Kidney (tissue), 14 donors: ENCODE measurements around the gene MBD3. TPM values are rescaled to one million over a fixed set of nuclear protein-coding genes. Genes with fewer than 3 reads are reported as not detected.

Experiments
- DNase-seq, 5 donors: peaks; one replicate each; pipeline ENCODE4 v3.0.0-alpha.2; 2013 to 2020
- FAIRE-seq: peaks from 2 replicates; lab custom pipeline; 2012; peaks lifted over from hg19 to GRCh38; lab: Jason Lieb, UNC
- H3K27ac ChIP-seq, 2 donors: one replicate each; pipeline ENCODE4 v1.7.0; 2013; ENCODE audit warnings: low read depth in 2 of 2, low read length in 2 of 2, inconsistent platforms in 1 of 2
- H3K27me3 ChIP-seq: one replicate; pipeline ENCODE4 v1.7.1; 2013; ENCODE audit warnings: low read length, inconsistent platforms; ENCODE audit not compliant: control insufficient read depth, insufficient read depth
- H3K36me3 ChIP-seq, 3 donors: one replicate each; pipeline versions ENCODE4 v1.7.0 to v1.7.1; 2013; ENCODE audit warnings: low read length in 3 of 3, control low read depth in 1 of 3, inconsistent platforms in 1 of 3; ENCODE audit not compliant: insufficient read depth in 3 of 3, control insufficient read depth in 2 of 3
- H3K4me1 ChIP-seq, 3 donors: one replicate each; pipeline versions ENCODE4 v1.7.0 to v1.7.1; 2013; ENCODE audit warnings: low read length in 3 of 3, inconsistent platforms in 1 of 3, low read depth in 1 of 3; ENCODE audit not compliant: control insufficient read depth in 2 of 3, insufficient read depth in 2 of 3
- H3K4me3 ChIP-seq, 3 donors: one replicate each; pipeline versions ENCODE4 v1.7.0 to v1.8.1; 2013; ENCODE audit warnings: low read length in 3 of 3, control low read depth in 1 of 3, inconsistent platforms in 1 of 3
- H3K9ac ChIP-seq, 3 donors: one replicate each; pipeline versions ENCODE4 v1.7.0 to v1.7.1; 2013; ENCODE audit warnings: low read length in 3 of 3, control low read depth in 1 of 3, inconsistent platforms in 1 of 3
- H3K9me3 ChIP-seq, 3 donors: one replicate each; pipeline versions ENCODE4 v1.7.0 to v1.7.1; 2013; ENCODE audit warnings: low read length in 3 of 3, control low read depth in 1 of 3, inconsistent platforms in 1 of 3; ENCODE audit not compliant: control insufficient read depth in 2 of 3, insufficient read depth in 1 of 3
- intact Hi-C: fragments of 100-400 bp; cut with DNase I; formaldehyde crosslinking; loops from one replicate; pipeline ENCODE4 v1.11.1; 2022
- polyA plus RNA-seq: library from polyadenylated mRNA; stranded (reverse); fragments of 350-450 nt; fragmentation: Illumina TruSeq; extraction: RNeasy Lipid Tissue Mini Kit (QIAGEN cat#74804); gene quantifications from one replicate; pipeline ENCODE4 v1.2.3, GENCODE V29; 2014; ENCODE audit warnings: low read depth, low replicate concordance; ENCODE audit not compliant: insufficient read depth
- total RNA-seq: library from RNA; stranded (reverse); fragmentation: NEBNext Ultra II Directional; extraction: Animal tissue kit (Norgen Biotek cat#: 25700); gene quantifications from one replicate; pipeline ENCODE4 v1.2.1, GENCODE V29; 2021
- TF ChIP-seq, protein P1 (sequence below): IDR thresholded peaks from 3 replicates; pipeline ENCODE4 v1.5.1; 2012; ENCODE audit warnings: mild to moderate bottlenecking, moderate library complexity, borderline replicate concordance; ENCODE audit not compliant: insufficient read depth; ENCODE audit errors: extremely low read depth
- donor health status: control.
- donor health status: control.
- donor health status: control.
- donor health status: control.
- donor health status: control.
- donor health status: DM: yes; HTN: yes; CAD: no.
- donor health status: Normal renal cell carcinoma (clear cell type).

The MBD3 gene
- total and polyA plus RNA-seq, 2 donors from 2014 or later, result 62.5 to 76.1 TPM

- H3K36me3 ChIP-seq, result no peaks in the 10 kb centered on the region
- DNase-seq (no peak), FAIRE-seq (no peak)
- H3K9me3 ChIP-seq, result no peaks in the 10 kb centered on the region
- TF ChIP-seq, protein P1, sequence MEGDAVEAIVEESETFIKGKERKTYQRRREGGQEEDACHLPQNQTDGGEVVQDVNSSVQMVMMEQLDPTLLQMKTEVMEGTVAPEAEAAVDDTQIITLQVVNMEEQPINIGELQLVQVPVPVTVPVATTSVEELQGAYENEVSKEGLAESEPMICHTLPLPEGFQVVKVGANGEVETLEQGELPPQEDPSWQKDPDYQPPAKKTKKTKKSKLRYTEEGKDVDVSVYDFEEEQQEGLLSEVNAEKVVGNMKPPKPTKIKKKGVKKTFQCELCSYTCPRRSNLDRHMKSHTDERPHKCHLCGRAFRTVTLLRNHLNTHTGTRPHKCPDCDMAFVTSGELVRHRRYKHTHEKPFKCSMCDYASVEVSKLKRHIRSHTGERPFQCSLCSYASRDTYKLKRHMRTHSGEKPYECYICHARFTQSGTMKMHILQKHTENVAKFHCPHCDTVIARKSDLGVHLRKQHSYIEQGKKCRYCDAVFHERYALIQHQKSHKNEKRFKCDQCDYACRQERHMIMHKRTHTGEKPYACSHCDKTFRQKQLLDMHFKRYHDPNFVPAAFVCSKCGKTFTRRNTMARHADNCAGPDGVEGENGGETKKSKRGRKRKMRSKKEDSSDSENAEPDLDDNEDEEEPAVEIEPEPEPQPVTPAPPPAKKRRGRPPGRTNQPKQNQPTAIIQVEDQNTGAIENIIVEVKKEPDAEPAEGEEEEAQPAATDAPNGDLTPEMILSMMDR, result no peak
- no peaks in the 10 kb centered on the region for H3K27me3 ChIP-seq
- H3K4me3 ChIP-seq, result no peak overlapping the region
- intact Hi-C loops, result no loop called here
- H3K4me1 ChIP-seq, result no peaks in the 10 kb centered on the region
- no peak overlapping the region for H3K9ac ChIP-seq
- H3K27ac ChIP-seq, result no peak overlapping the region
Observed at GRCh38 chr19:1626417-1627010, 33.8 kb upstream of the MBD3 start.

DNA sequence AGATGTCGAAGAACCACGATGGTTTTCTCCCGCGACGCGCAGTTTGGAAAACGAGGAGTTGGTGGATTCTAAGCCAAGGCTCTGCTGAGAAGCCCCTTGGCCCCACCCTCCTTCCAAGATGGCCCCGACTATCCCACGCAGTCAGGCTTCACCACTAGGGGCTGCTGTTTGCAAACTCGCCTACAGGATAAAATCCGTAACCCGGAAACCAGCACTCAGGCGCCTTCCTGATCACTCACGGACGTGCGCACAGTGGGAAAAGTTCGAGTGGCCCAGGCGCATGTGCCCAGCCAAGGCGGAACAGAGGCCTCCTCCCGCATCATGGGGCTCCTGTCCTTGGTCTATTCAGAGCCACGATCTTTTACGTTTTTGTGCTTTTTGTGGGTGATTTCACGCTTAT lies 31.8 kb upstream of the MBD3 start:
- Histone ChIP-seq H3K4me3 (no peak overlapping the region), H3K27ac (no peak overlapping the region), H3K9ac (no peak overlapping the region), H3K9me3 (no peaks in the 10 kb centered on the region), H3K27me3 (no peaks in the 10 kb centered on the region), H3K4me1 (no peaks in the 10 kb centered on the region), H3K36me3 (no peaks in the 10 kb centered on the region)
- FAIRE-seq, result no peak
- peak in 3 of 5 donors; percentile 55 to 72 (median 60) for DNase-seq
- intact Hi-C loops, result no loop called here
- TF ChIP-seq, protein P1, result peak; percentile 70

- TF ChIP-seq, protein P1, result no peak
- intact Hi-C loops, result no loop called here
- H3K36me3 ChIP-seq, result no peaks in the 10 kb centered on the region
- no peak for FAIRE-seq
- no peaks in the 10 kb centered on the region for H3K27me3 ChIP-seq
- no peak for DNase-seq
- no peak overlapping the region for H3K9ac ChIP-seq
- no peak overlapping the region for H3K4me3 ChIP-seq
- no peaks in the 10 kb centered on the region for H3K4me1 ChIP-seq
- no peak overlapping the region for H3K27ac ChIP-seq
- no peaks in the 10 kb centered on the region for H3K9me3 ChIP-seq
Observed at GRCh38 chr19:1622541-1622940, 29.9 kb upstream of the MBD3 start.

GRCh38 chr19:1622007-1622406 lies 29.3 kb upstream of the MBD3 start:
- Histone ChIP-seq H3K4me1 (no peaks in the 10 kb centered on the region), H3K9ac (no peak overlapping the region), H3K4me3 (no peak overlapping the region), H3K27me3 (no peaks in the 10 kb centered on the region), H3K27ac (no peak overlapping the region), H3K9me3 (no peaks in the 10 kb centered on the region), H3K36me3 (no peaks in the 10 kb centered on the region)
- intact Hi-C loops, result no loop called here
- DNase-seq (no peak), FAIRE-seq (no peak)
- TF ChIP-seq, protein P1, result no peak
